GM11168 (cell line): Measurements from ENCODE around the gene TMEM141.
"Not testable (repeated sequence)": the region's sequence is repeated elsewhere in the genome, so short reads cannot be mapped to it uniquely, and the experiment has no call there.

ENCODE experiments used
- in situ Hi-C: fragments of 300-500 bp; cut with MboI; formaldehyde crosslinking; loops from one replicate; pipeline ENCODE4 v1.12.0; 2022; ENCODE audit warnings: low sequenced_read_pairs; ENCODE audit not compliant: unreplicated experiment

TMEM141 gene

GRCh38 chr9:136754626-136755301 is 36.4 kb upstream of the TMEM141 start:
- in situ Hi-C loops, result no loop called here

GRCh38 chr9:136755302-136756133 is 35.6 kb upstream of the TMEM141 start:
- in situ Hi-C loops, result not testable (repeated sequence)

- in situ Hi-C loops, result no loop called here
Measured at GRCh38 chr9:136756134-136756438, 35.1 kb upstream of the TMEM141 start.

GRCh38 chr9:136756836-136757235 is 34.3 kb upstream of the TMEM141 start:
- in situ Hi-C loops, result no loop called here

GRCh38 chr9:136757328-136757727 is 33.8 kb upstream of the TMEM141 start:
- in situ Hi-C loops, result no loop called here

GRCh38 chr9:136757751-136758140 is 33.4 kb upstream of the TMEM141 start:
- in situ Hi-C loops, result no loop called here

- in situ Hi-C loops, result no loop called here
Measured at GRCh38 chr9:136759001-136759400, 32.1 kb upstream of the TMEM141 start.

GRCh38 chr9:136759436-136760325 is 31.5 kb upstream of the TMEM141 start:
- in situ Hi-C loops, result no loop called here

- in situ Hi-C loops, result no loop called here
Measured at GRCh38 chr9:136760424-136760823, 30.7 kb upstream of the TMEM141 start.

GRCh38 chr9:136760834-136761544 is 30.2 kb upstream of the TMEM141 start:
- in situ Hi-C loops, result not testable (repeated sequence)

- in situ Hi-C loops, result no loop called here
Measured at GRCh38 chr9:136761545-136761981, 29.6 kb upstream of the TMEM141 start.

GRCh38 chr9:136762221-136762691 is 28.9 kb upstream of the TMEM141 start:
- in situ Hi-C loops, result no loop called here

- in situ Hi-C loops, result no loop called here
Measured at GRCh38 chr9:136762915-136763648, 28.1 kb upstream of the TMEM141 start.

- in situ Hi-C loops, result no loop called here
Measured at GRCh38 chr9:136763649-136764035, 27.5 kb upstream of the TMEM141 start.

- in situ Hi-C loops, result no loop called here
Measured at GRCh38 chr9:136764301-136764891, 26.7 kb upstream of the TMEM141 start, which contains the start of gene LCN15. Gene LCN15, minus strand, starts transcription at chr9:136764518. Its CDS starts 30 bp downstream, at chr9:136764488.

- in situ Hi-C loops, result no loop called here
Measured at GRCh38 chr9:136765041-136765440, 26.1 kb upstream of the TMEM141 start.

GRCh38 chr9:136765745-136766409 is 25.3 kb upstream of the TMEM141 start:
- in situ Hi-C loops, result not testable (repeated sequence)

- in situ Hi-C loops, result not testable (repeated sequence)
Measured at GRCh38 chr9:136766410-136767120, 24.6 kb upstream of the TMEM141 start.
